SJCRH30 (cell line): ENCODE data around the gene TLK1. TPM values are rescaled to one million over a fixed set of nuclear protein-coding genes. Genes with fewer than 3 reads are reported as not detected.
"Not testable (repeated sequence)": the region's sequence is repeated elsewhere in the genome, so short reads cannot be mapped to it uniquely, and the experiment has no call there.

Experiments used
- DNase-seq, 2 experiments: peaks; one replicate each; pipeline ENCODE4 v3.0.0-alpha.2; 2015 to 2020
- H3K27ac ChIP-seq: fragments of 250-450 bp; sonication (Bioruptor Pico); 2 replicates; pipeline ENCODE4 v1.5.1; 2020; ENCODE audit warnings: mild to moderate bottlenecking, moderate library complexity
- H3K27me3 ChIP-seq: fragments of 250-450 bp; sonication (Bioruptor Pico); 2 replicates; pipeline ENCODE4 v1.5.1; 2020; ENCODE audit warnings: mild to moderate bottlenecking, moderate library complexity
- H3K36me3 ChIP-seq: fragments of 250-450 bp; sonication (Bioruptor Pico); 2 replicates; pipeline ENCODE4 v1.5.1; 2020; ENCODE audit warnings: mild to moderate bottlenecking, moderate library complexity
- H3K4me1 ChIP-seq: fragments of 250-450 bp; sonication (Bioruptor Pico); 2 replicates; pipeline ENCODE4 v1.5.1; 2020; ENCODE audit warnings: mild to moderate bottlenecking, moderate library complexity
- H3K4me3 ChIP-seq: fragments of 250-450 bp; sonication (Bioruptor Pico); 2 replicates; pipeline ENCODE4 v1.5.1; 2020; ENCODE audit warnings: mild to moderate bottlenecking, moderate library complexity
- H3K9me3 ChIP-seq: fragments of 250-450 bp; sonication (Bioruptor Pico); replicated peaks from 2 replicates; pipeline ENCODE4 v1.5.1; 2020; ENCODE audit warnings: mild to moderate bottlenecking, moderate library complexity
- total RNA-seq: library from RNA; depleted of rRNA; stranded (reverse); fragments of >200 nt; shearing (Covaris generic); gene quantifications from 2 replicates; pipeline ENCODE4 v1.2.3, GENCODE V29; 2014

Gene TLK1
- total RNA-seq, 1 experiment from 2014 or later: 18.4 TPM

DNA sequence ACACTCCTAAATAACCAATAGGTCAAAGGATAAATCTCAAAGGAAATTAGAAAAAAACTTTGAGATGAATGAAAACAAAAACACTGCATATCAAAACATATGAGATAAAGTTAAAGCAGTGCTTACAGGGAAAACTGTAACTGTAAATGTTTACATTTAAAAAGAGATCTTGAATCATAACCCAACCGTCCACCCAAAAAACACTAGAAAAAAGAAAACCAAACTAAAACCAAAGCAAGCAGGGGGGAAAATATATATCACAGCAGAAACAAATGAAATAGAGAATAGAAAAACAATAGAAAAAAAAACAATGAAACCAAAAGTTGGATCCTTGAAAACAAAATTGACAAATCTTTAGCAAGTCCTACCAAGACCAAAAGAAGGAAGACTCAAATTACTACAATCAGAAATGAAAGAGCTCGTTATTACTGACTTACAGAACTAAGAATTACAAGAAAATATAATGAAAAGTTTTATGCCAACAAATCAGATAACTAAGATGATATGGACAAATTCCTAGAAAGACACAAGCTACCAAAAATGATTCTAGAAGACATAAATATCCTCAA, 65.6 kb downstream of the TLK1 start:
- Histone ChIP-seq H3K4me1 (no peaks in the 10 kb centered on the region), H3K36me3 (no peaks in the 10 kb centered on the region), H3K27ac (no peak overlapping the region), H3K27me3 (no peaks in the 10 kb centered on the region), H3K4me3 (no peak overlapping the region), H3K9me3 (no peaks in the 10 kb centered on the region)
- no peak for DNase-seq

DNA sequence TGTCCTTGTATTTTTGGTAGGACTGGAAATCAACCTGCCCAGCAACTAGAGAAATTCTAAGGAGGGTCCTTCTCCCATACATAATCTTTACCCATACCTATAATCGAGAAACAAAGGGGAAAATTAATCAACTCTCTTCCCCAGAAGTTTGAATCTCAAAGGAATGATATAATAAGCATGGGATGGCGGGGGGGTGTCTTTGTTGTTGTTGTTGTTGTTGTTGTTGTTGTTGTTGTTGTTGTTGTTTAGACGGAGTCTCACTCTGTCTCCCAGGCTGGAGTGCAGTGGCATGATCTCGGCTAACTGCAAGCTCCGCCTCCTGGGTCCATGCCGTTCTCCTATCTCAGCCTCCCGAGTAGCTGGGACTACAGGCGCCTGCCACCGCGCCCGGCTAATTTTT, 69.2 kb downstream of the TLK1 start:
- H3K4me3 ChIP-seq, H3K27me3 ChIP-seq, H3K4me1 ChIP-seq, DNase-seq, H3K36me3 ChIP-seq, H3K9me3 ChIP-seq, H3K27ac ChIP-seq: not testable (repeated sequence)

DNA sequence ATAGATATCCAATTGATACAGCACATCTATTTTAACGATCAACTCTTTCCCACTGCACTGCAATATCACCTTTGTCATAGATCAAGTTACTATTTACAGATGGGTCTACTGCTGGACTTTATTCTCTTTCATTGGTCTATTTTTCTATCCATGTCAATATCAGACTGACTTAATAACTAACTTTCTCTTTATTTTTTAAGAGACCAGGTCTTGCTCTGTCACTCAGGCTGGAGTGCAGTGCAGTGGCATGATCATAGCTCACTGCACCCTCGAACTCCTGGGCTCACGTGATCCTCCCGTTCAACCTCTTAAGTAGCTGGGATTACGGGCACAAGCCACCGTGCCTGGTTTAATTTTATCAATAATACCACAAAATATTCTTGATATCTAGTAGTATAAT, 71.2 kb downstream of the TLK1 start:
- Histone ChIP-seq H3K36me3 (no peaks in the 10 kb centered on the region), H3K27me3 (no peaks in the 10 kb centered on the region), H3K4me3 (no peak overlapping the region), H3K27ac (no peak overlapping the region), H3K9me3 (no peaks in the 10 kb centered on the region), H3K4me1 (no peaks in the 10 kb centered on the region)
- no peak for DNase-seq

DNA sequence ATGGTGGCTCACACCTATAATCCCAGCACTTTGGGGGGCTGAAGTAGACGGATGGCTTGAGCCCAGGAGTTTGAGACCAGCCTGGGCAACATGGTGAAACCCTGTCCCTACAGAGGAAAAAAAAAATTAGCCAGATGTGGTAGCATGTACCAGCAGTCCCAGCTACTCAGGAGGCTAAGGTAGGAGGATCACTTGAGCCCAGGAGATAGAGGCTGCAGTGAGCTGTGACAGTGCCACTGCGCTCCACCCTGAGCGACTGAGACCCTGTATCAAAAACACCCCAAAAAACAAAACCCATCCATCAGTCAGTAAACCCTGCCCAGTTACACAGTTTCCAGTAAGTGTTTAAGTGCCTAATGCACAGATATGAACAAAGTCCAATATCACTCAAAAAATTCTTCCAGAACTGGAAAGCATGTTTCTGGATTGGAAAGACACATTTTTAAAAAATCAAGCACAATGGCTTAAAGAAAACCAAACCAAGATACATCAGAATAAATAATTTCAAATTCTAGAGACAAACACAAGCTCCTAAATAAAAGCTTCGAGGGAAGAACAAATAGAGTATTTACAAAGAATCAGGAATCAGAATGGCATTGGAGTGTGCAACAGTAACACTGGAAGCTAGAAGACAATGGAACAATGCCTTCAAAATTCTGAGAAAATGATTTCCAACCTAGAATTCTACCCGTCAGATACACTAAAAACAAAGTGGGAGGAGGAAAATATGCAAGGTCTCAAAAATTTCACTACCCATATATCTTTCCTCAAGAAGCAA, 72.4 kb downstream of the TLK1 start:
- no peak for DNase-seq
- no peaks in the 10 kb centered on the region for H3K36me3 ChIP-seq

DNA sequence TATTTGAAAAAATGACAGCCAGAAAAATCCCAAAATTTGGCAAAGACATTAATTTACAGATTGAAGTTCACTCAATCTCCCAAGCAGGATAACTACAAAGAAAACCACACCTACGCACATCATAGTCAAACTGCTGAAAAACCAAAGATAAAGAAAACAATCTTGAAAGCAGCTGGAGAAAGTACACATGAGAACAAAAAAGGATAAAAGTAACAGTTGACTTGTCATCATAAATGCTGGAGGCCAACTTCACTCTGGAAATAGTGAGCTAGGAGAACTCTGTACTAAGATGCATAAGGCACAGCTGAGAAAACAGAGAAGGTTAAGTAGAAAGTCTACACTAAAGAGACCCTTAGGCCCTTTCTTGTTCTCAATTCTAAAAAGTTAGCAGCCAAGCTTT, 73.1 kb downstream of the TLK1 start:
- Histone ChIP-seq H3K27ac (no peak overlapping the region), H3K4me3 (no peak overlapping the region), H3K4me1 (no peaks in the 10 kb centered on the region), H3K9me3 (no peaks in the 10 kb centered on the region), H3K27me3 (no peaks in the 10 kb centered on the region), H3K36me3 (no peaks in the 10 kb centered on the region)
- peak in 1 of 2 experiments; percentile 15 for DNase-seq

More for the DNA sequence above, 72.4 kb downstream of the TLK1 start:
- no peak overlapping the region for H3K27ac ChIP-seq
- H3K4me1 ChIP-seq: no peaks in the 10 kb centered on the region
- H3K4me3 ChIP-seq: no peak overlapping the region
- no peaks in the 10 kb centered on the region for H3K27me3 ChIP-seq
- H3K9me3 ChIP-seq: no peaks in the 10 kb centered on the region

DNA sequence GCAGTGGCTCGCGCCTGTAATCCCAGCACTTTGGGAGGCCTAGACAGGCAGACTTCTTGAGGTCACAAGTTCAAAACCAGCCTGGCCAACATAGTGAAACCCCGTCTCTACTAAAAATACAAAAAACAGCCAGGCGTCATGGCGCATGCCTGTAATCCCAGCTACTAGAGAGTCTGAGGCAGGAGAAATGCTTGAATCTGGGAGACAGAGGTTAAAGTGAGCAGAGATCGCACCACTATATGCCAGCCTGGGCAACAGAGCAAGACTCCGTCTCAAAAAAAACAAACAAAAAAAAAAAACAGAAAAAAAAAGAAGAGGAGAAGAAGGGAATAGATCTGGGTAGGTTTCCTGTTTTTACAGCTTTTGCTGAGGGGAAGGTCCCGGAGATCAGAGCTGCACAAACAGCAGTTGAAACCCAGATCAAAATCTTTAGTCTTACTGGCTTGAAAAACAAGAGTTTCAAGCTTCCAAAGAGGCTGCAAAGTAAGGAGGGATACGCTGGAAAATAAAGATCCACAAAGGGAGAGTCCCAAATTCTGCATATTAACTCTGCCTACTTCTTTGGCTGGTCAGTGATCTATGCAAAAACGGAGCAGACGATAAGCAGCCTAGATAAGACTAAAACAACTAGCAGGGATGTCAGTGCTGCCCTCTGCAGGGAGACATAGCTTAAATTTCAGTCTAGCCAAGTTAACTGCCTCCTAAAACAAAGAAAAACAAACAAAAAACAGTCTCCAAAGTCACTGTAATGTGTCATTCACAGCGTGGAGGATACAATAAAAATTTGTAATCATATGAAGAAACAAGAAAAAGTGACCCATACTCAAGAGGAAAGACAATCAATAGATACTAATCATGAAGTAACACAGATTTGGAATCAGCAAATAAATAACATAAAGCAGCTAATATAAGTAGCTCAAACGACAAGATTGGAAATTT, 74.1 kb downstream of the TLK1 start:
- Histone ChIP-seq H3K4me3 (no peak overlapping the region), H3K27ac (no peak overlapping the region), H3K9me3 (no peaks in the 10 kb centered on the region), H3K4me1 (no peaks in the 10 kb centered on the region), H3K27me3 (no peaks in the 10 kb centered on the region), H3K36me3 (no peaks in the 10 kb centered on the region)
- DNase-seq: peak; percentile 9 to 39

DNA sequence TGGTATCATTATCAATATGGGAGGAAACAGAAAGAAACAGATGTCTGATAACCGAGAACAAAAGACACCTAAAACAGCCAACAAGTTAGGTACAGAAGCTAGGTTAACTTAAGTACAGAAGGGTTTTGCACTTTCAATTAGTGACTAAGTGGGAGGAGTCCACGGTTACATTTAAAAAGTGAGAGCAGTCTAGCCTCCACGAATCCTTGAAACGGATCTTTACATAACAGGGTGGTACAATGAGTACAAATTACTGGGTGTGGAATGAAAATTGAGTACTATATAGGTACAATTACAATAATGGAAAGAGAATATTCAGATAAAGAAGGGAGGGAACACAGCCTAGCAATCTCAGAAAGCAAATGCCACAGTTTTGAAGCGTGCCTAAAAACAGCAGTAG, 76.6 kb downstream of the TLK1 start:
- Histone ChIP-seq H3K4me1 (no peaks in the 10 kb centered on the region), H3K27me3 (no peaks in the 10 kb centered on the region), H3K27ac (no peak overlapping the region), H3K4me3 (no peak overlapping the region), H3K9me3 (no peaks in the 10 kb centered on the region), H3K36me3 (no peaks in the 10 kb centered on the region)
- DNase-seq: no peak

DNA sequence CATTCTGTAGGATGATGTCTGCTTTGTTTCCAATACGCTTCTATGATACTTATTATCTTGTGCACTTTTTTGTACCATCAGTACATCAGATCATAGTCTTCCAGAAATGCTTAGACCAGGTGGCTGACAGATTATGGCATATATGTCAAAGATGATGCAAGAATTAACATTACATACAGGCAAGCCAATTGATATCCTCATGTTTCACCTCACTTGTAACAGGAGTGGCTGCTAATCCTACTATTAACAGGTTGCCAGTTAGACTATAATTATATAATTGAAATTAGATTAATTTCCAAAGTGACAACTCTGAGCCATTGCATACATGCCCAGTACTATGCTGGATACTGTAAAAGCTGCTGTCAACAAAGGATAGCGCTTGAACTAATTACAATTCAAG, 77.2 kb downstream of the TLK1 start:
- no peak for DNase-seq
- H3K27ac ChIP-seq: no peak overlapping the region
- no peaks in the 10 kb centered on the region for H3K9me3 ChIP-seq
- H3K4me3 ChIP-seq: no peak overlapping the region
- no peaks in the 10 kb centered on the region for H3K27me3 ChIP-seq
- no peaks in the 10 kb centered on the region for H3K4me1 ChIP-seq
- no peaks in the 10 kb centered on the region for H3K36me3 ChIP-seq

DNA sequence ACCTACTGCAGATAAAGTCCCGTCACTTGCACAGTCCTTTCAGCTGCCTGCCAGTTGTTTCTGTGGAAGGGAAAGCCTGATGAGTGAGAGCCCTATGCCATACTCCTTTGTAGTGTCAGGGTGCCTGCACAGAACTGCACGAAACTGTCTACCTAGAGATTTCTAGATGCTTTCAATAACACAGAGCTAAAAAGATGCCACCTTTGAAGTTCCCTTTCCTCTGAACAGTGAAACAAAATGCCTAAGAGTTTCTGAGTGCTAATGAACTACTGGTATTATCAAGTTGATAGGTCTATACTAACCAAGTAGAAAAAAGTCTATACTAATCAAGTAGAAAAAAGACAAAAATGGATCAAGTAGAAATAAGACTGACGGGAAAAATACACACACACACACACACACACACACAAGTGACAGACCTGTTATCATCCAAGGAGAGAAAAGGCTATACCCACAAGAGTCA, 79.0 kb downstream of the TLK1 start:
- Histone ChIP-seq H3K27ac (no peak overlapping the region), H3K4me1 (no peaks in the 10 kb centered on the region), H3K9me3 (no peaks in the 10 kb centered on the region), H3K4me3 (no peak overlapping the region), H3K36me3 (0 out of 2 replicates have a peak, but pooled peaks cover 2% of the 10 kb centered on the region), H3K27me3 (no peaks in the 10 kb centered on the region)
- DNase-seq: no peak

DNA sequence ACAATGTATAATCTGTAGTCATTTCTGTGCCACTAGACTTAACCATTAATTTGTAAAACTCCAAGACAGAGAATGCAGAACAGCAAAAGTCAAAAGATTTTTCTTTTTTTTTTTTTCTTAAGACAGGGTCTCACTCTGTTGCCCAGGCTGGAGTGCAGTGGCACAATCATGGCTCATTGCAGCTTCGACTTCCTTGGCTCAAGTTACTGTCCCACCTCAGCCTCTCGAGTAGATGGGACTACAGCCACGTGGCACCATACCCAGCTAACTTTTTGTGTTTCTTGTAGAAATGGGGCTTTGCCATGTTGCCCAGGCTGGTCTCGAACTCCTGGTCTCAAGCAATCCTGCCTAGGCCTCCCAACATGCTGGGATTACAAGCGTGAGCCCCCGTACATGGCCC, 80.1 kb downstream of the TLK1 start:
- no peaks in the 10 kb centered on the region for H3K27me3 ChIP-seq
- H3K4me3 ChIP-seq: no peak overlapping the region
- H3K36me3 ChIP-seq: 0 out of 2 replicates have a peak, but pooled peaks cover 2% of the 10 kb centered on the region
- no peaks in the 10 kb centered on the region for H3K9me3 ChIP-seq
- no peak for DNase-seq
- H3K27ac ChIP-seq: no peak overlapping the region
- H3K4me1 ChIP-seq: no peaks in the 10 kb centered on the region

DNA sequence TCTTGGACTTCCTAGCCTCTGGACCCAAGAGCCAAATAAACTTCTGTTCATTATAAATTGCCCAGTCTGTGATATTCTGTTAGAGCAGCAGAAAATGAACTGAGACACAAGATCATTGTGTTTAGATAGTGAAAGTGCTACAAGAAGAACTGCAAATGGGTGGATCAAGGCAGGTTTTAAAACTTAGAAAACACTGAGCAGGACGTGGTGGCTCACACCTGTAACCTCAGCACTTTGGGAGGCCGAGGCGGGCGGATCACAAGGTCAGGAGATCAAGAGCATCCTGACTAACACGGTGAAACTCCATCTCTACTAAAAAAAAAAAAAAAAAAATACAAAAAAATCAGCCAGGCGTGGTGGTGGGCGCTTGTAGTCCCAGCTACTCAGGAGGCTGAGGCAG, 84.3 kb downstream of the TLK1 start:
- peaks cover 12% of the 10 kb centered on the region; the same call in 1 of the 2 replicates for H3K36me3 ChIP-seq
- not testable (repeated sequence) for DNase-seq, H3K27ac ChIP-seq, H3K4me3 ChIP-seq, H3K4me1 ChIP-seq, H3K9me3 ChIP-seq, H3K27me3 ChIP-seq

DNA sequence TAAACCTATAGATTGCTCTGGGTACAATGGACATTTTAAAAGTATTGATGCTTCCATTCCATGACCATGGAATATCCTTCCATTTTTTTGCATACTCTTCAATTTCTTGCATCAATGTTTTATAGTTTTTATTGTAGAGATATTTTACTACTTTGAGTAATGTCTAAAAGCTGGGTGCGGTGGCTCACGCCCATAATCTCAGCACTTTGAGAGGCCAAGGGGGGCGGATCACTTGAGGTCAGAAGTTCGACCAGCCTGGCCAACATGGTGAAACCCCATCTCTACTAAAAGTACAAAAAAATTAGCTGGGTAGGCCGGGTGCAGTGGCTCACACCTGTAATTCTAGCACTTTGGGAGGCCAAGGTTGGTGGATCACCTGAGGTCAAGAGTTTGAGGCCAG, 88.5 kb downstream of the TLK1 start:
- H3K4me1 ChIP-seq: no peaks in the 10 kb centered on the region
- no peak for DNase-seq
- H3K9me3 ChIP-seq: no peaks in the 10 kb centered on the region
- no peak overlapping the region for H3K27ac ChIP-seq
- H3K36me3 ChIP-seq: peaks cover 10% of the 10 kb centered on the region; the same call in 1 of the 2 replicates
- no peaks in the 10 kb centered on the region for H3K27me3 ChIP-seq
- H3K4me3 ChIP-seq: no peak overlapping the region

DNA sequence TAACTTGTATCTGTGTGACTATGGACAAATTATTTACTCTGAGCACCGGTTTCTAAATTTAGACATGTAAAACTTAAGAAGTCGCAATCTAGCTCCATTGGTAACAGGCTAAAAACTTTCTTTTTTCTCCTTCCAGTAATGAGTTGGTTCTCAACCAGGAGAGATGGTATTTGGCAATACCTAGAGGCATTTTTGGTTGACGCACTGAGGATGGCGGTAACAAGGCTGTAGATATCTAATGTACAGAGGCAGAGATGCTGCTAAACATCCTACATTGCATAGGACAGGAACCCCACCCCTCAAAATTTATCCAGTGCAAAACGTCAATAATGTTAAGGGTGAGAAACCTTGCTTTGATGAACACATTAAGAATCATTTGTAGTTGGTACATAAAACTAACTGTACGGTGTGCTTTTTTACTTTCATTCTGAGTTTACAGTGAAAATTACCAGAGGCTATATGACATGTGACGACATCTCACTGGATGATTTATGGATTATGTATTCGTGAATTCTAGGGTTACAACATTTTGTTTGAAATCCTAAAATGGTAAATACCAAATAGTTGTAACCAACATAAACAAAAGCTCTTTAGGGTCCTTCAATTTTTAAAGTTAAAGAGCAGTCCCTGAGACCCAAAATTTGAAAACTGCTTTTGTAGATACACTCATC, 91.3 kb downstream of the TLK1 start:
- no peaks in the 10 kb centered on the region for H3K4me1 ChIP-seq
- no peak for DNase-seq
- H3K9me3 ChIP-seq: no peaks in the 10 kb centered on the region
- peaks cover 10% of the 10 kb centered on the region; the same call in 1 of the 2 replicates for H3K36me3 ChIP-seq
- no peak overlapping the region for H3K4me3 ChIP-seq
- H3K27ac ChIP-seq: no peak overlapping the region
- H3K27me3 ChIP-seq: no peaks in the 10 kb centered on the region

DNA sequence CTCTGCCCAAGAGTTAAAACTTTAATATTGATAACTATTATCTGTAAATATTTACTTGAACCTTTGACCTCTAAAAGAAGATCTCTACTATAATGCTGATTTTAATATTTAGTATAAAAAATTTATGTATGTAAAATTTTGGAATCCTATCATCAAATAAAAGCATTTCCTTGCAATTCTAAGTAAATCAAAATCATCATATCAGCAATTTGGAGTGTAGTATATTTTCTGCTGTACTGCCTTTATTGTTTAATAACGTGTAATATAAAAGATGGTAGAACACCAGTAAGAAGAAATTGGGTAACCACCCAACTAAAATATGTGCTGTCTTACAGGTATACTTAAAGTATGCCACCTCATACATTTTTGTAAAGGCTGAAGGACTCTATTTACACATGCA, 94.6 kb downstream of the TLK1 start:
- Histone ChIP-seq H3K27ac (no peak overlapping the region), H3K36me3 (no peaks in the 10 kb centered on the region), H3K27me3 (no peaks in the 10 kb centered on the region), H3K4me3 (no peak overlapping the region), H3K4me1 (no peaks in the 10 kb centered on the region), H3K9me3 (no peaks in the 10 kb centered on the region)
- DNase-seq: no peak
